K562 (cell line): ENCODE results near the gene ADARB2. TPM values are rescaled to one million over a fixed set of nuclear protein-coding genes. Genes with fewer than 3 reads are reported as not detected.

Experiments used
- ATAC-seq: fragments of 200-7000 bp; cut with Tn5 transposase; 3 replicates; pipeline ENCODE4 v1.9.1; 2020; ENCODE audit warnings: moderate library complexity
- BruUV-seq: library from RNA; stranded (reverse); fragments of 400-500 nt; replicated peaks from 2 replicates; lab custom pipeline; 2021; lab: Mats Ljungman, UMichigan
- CTCF ChIA-PET: fragments of 300-600 bp; formaldehyde crosslinking; extraction: SDS; loops from one replicate; lab custom pipeline; 2021; ENCODE audit warnings: low intra/inter-chr PET ratio; lab: Yijun Ruan, JAX
- POLR2A ChIA-PET: fragments of 300-600, 350-650 bp; sonication (Branson Sonifier 250); formaldehyde crosslinking; extraction: SDS; loops from one replicate; lab custom pipeline; 2021; ENCODE audit warnings: antibody characterized with exemption, inconsistent platforms; lab: Yijun Ruan, JAX
- DNase-seq, 4 experiments: peaks; one replicate each; pipeline versions ENCODE4 v3.0.0 to v3.0.0-alpha.2; 2011 to 2018; ENCODE audit warnings: low spot score in 3 of 4, mixed read lengths in 3 of 4; ENCODE audit errors: extremely low read depth in 1 of 4
- FAIRE-seq: peaks from 2 replicates; lab custom pipeline; 2011; peaks lifted over from hg19 to GRCh38; lab: Jason Lieb, UNC
- H2AFZ ChIP-seq: 2 replicates; pipeline ENCODE4 v1.6.0; 2011; ENCODE audit warnings: low read depth, low read length, control low read depth, inconsistent platforms
- H3K27ac ChIP-seq: fragments of 200-600 bp; 3 replicates; pipeline ENCODE4 v1.8.0; 2011; ENCODE audit warnings: low read depth, mild to moderate bottlenecking, control low read depth, inconsistent platforms, low read length, moderate library complexity, mixed read lengths; ENCODE audit errors: extremely low read depth
- H3K27me3 ChIP-seq, 2 experiments: fragments of 300-600 bp in 1 of 2; 2 replicates in 1 of 2; 3 replicates in 1 of 2; pipeline versions ENCODE4 v1.6.0 to v1.8.0; 2011; ENCODE audit warnings: inconsistent platforms in 2 of 2, low read length in 2 of 2, mild to moderate bottlenecking in 1 of 2, mixed read lengths in 1 of 2, moderate library complexity in 1 of 2; ENCODE audit not compliant: control insufficient read depth in 2 of 2, insufficient read depth in 2 of 2
- H3K36me3 ChIP-seq: fragments of 300-600 bp; 3 replicates; pipeline ENCODE4 v1.8.0; 2011; ENCODE audit warnings: mild to moderate bottlenecking, low read length, inconsistent platforms; ENCODE audit not compliant: control insufficient read depth, insufficient read depth
- H3K4me1 ChIP-seq, 2 experiments: fragments of 200-600 bp in 1 of 2; replicated peaks in 1 of 2; 2 replicates in 1 of 2; 3 replicates in 1 of 2; pipeline versions ENCODE4 v1.5.1 to v1.8.0; 2011; ENCODE audit warnings: inconsistent platforms in 2 of 2, low read length in 2 of 2, mild to moderate bottlenecking in 1 of 2, mixed read lengths in 1 of 2, moderate library complexity in 1 of 2; ENCODE audit not compliant: control insufficient read depth in 2 of 2, insufficient read depth in 2 of 2
- H3K4me2 ChIP-seq: 2 replicates; pipeline ENCODE4 v1.6.1; 2011; ENCODE audit warnings: low read length, control low read depth, inconsistent platforms, mixed read lengths; ENCODE audit not compliant: insufficient read depth
- H3K4me3 ChIP-seq: fragments of 200-600 bp; sonication (generic), shearing (Covaris generic); 2 replicates; pipeline ENCODE4 v1.5.1; 2016; ENCODE audit warnings: control low read depth, inconsistent platforms
- H3K79me2 ChIP-seq: fragments of 200-600 bp; 3 replicates; pipeline ENCODE4 v1.8.0; 2011; ENCODE audit warnings: low read length, inconsistent platforms; ENCODE audit not compliant: control insufficient read depth, insufficient read depth
- H3K9ac ChIP-seq, 2 experiments: 2 replicates each; pipeline versions ENCODE4 v1.6.0 to v1.6.1; 2011; ENCODE audit warnings: low read depth in 2 of 2, low read length in 2 of 2, control low read depth in 1 of 2, inconsistent platforms in 1 of 2, mild to moderate bottlenecking in 1 of 2, mixed read lengths in 1 of 2; ENCODE audit not compliant: insufficient read depth in 1 of 2
- H3K9me1 ChIP-seq: one replicate; pipeline ENCODE4 v1.6.0; 2011; ENCODE audit warnings: inconsistent platforms, mild to moderate bottlenecking, low read length, moderate library complexity; ENCODE audit not compliant: control insufficient read depth, insufficient read depth
- H3K9me3 ChIP-seq: replicated peaks from 2 replicates; pipeline ENCODE4 v1.5.1; 2011; ENCODE audit warnings: low read depth, low read length, inconsistent platforms; ENCODE audit not compliant: control insufficient read depth, insufficient read depth
- H4K20me1 ChIP-seq: replicated peaks from 2 replicates; pipeline ENCODE4 v1.6.1; 2011; ENCODE audit warnings: low read length, inconsistent platforms, mixed read lengths; ENCODE audit not compliant: control insufficient read depth, insufficient read depth
- NCOA1 ChIP-seq: fragments of 450-650 bp; IDR thresholded peaks from 2 replicates; pipeline ENCODE4 v1.6.1; 2016; ENCODE audit warnings: low read depth
- WGBS: fragments of 100-300 bp; shearing (Covaris generic); methylation state at CpG from one replicate; pipeline ENCODE4 v1.1.6; 2016; ENCODE audit warnings: low coverage, mixed read lengths; ENCODE audit not compliant: insufficient coverage; ENCODE audit errors: missing lambda C conversion rate; 5-methylcytosine and 5-hydroxymethylcytosine counted together
- in situ Hi-C: fragments of 300-500 bp; cut with MboI; formaldehyde crosslinking; loops from 4 replicates; pipeline ENCODE4 v1.15.0; 2018; ENCODE audit warnings: inconsistent platforms, mixed read lengths
- intact Hi-C: fragments of 100-400 bp; cut with micrococcal nuclease; formaldehyde crosslinking; loops from 2 replicates; pipeline ENCODE4 v1.14.2; 2022
- polyA plus RNA-seq, 8 experiments: library from polyadenylated mRNA; depleted of rRNA in 4 of 8; stranded (reverse) in 5 of 8; unstranded in 3 of 8; fragments of >200 nt; fragmentation: Nextera tagmentation in 2 of 8; fragmentation: Illumina TruSeq in 1 of 8; extraction: Ambion mirVana in 2 of 8; extraction: Trizol in 1 of 8; gene quantifications; 2 replicates each; pipeline versions ENCODE4 v1.2.1 to v1.2.3, GENCODE V29; 2011 to 2014; ENCODE audit warnings: inconsistent platforms in 1 of 8, missing spikeins in 1 of 8
- total RNA-seq, 7 experiments: library from RNA; depleted of rRNA in 6 of 7; stranded (reverse); fragments of >200 nt in 6 of 7; fragmentation: Illumina TruSeq in 2 of 7; extraction: Trizol in 2 of 7; gene quantifications; 2 replicates each; pipeline versions ENCODE4 v1.2.1 to v1.2.3, GENCODE V29; 2011 to 2021; ENCODE audit warnings: low replicate concordance in 1 of 7
- TF ChIP-seq, protein P1 (sequence below): fragments of 150-350 bp; conservative IDR thresholded peaks from 2 replicates; pipeline ENCODE4 v1.6.1; 2014; ENCODE audit warnings: low read length
- TF ChIP-seq, protein P2 (sequence below): IDR thresholded peaks from 2 replicates; pipeline ENCODE4 v1.6.1; 2016; ENCODE audit warnings: missing genetic modification characterization, missing compliant biosample characterization
- TF ChIP-seq, protein P3 (sequence below): fragments of 200-600 bp; sonication (generic); IDR thresholded peaks from one replicate; pipeline ENCODE4 v1.6.1; 2012; ENCODE audit warnings: mild to moderate bottlenecking, low read depth, low read length, inconsistent platforms

ADARB2 gene
- total and polyA plus RNA-seq, 9 of the 15 experiments (the other 6 are each of a cell fraction or from before 2014, with no cell fraction given) = not detected

DNA sequence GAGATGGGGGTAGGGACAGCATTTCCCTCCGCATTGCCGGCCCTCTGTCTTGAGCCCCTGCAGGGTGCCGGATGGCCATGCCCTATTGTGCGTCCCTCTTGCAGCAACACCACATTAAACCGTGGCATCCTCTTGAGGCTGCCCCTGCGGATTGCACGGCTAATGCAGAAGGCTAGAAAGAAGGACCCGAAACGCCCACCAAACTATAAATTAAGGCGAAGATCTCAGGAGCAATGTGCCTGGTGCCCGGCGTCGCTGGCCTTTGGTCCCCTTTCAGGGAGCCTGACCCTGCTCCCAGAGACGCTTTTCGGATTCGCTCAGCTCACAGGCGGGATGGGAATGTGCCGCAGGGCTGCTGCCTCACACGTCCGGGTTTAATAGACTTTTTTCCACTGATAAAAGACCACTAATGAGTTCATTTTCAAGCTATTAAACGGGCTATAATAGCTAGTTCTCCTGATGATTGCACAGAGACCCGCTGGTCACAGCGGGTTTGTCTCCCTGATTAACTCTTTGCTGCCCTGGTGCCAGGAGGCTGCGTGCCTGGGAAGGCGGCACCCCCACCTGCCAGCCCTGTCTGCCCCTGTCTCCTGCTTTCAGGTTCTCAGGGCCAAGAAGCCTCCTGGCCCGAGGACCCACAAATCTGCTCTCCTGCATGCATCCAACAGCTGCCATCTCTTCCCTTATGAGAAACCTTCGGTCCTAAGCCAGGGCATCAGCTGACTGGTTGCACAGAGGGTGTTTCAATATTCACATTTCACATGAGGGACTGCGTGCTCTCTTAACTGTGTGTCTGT, 128.3 kb downstream of the ADARB2 start:
- intact Hi-C loops (no loop called here), in situ Hi-C loops (no loop called here)
- Histone ChIP-seq H3K9ac (no peak overlapping the region; a peak in 1 of 4 replicates), H3K27ac (no peak overlapping the region), H3K79me2 (no peaks in the 10 kb centered on the region), H3K9me3 (no peaks in the 10 kb centered on the region), H3K4me2 (no peak overlapping the region), H4K20me1 (no peaks in the 10 kb centered on the region), H2AFZ (no peak overlapping the region), H3K36me3 (no peaks in the 10 kb centered on the region), H3K9me1 (no peaks in the 10 kb centered on the region), H3K4me3 (no peak overlapping the region), H3K27me3 (peaks cover 7 to 56% of the 10 kb centered on the region in 2 experiments; a peak in 4 of 5 replicates), H3K4me1 (peaks cover 0 to 6% of the 10 kb centered on the region in 2 experiments; a peak in 3 of 5 replicates)
- CTCF ChIA-PET = no interaction called here
- WGBS = 2% methylated on average over 23 of the region's 28 CpGs
- ATAC-seq (no peak), DNase-seq (no peak), FAIRE-seq (no peak)
- no peak for TF ChIP-seq NCOA1
- TF ChIP-seq, protein P1, sequence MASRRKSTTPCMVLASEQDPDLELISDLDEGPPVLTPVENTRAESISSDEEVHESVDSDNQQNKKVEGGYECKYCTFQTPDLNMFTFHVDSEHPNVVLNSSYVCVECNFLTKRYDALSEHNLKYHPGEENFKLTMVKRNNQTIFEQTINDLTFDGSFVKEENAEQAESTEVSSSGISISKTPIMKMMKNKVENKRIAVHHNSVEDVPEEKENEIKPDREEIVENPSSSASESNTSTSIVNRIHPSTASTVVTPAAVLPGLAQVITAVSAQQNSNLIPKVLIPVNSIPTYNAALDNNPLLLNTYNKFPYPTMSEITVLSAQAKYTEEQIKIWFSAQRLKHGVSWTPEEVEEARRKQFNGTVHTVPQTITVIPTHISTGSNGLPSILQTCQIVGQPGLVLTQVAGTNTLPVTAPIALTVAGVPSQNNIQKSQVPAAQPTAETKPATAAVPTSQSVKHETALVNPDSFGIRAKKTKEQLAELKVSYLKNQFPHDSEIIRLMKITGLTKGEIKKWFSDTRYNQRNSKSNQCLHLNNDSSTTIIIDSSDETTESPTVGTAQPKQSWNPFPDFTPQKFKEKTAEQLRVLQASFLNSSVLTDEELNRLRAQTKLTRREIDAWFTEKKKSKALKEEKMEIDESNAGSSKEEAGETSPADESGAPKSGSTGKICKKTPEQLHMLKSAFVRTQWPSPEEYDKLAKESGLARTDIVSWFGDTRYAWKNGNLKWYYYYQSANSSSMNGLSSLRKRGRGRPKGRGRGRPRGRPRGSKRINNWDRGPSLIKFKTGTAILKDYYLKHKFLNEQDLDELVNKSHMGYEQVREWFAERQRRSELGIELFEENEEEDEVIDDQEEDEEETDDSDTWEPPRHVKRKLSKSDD = no peak
- TF ChIP-seq, protein P2, sequence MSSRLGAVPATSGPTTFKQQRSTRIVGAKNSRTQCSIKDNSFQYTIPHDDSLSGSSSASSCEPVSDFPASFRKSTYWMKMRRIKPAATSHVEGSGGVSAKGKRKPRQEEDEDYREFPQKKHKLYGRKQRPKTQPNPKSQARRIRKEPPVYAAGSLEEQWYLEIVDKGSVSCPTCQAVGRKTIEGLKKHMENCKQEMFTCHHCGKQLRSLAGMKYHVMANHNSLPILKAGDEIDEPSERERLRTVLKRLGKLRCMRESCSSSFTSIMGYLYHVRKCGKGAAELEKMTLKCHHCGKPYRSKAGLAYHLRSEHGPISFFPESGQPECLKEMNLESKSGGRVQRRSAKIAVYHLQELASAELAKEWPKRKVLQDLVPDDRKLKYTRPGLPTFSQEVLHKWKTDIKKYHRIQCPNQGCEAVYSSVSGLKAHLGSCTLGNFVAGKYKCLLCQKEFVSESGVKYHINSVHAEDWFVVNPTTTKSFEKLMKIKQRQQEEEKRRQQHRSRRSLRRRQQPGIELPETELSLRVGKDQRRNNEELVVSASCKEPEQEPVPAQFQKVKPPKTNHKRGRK (tag) = peak; percentile 49; the same call in 1 of the 2 replicates
- TF ChIP-seq, protein P3, sequence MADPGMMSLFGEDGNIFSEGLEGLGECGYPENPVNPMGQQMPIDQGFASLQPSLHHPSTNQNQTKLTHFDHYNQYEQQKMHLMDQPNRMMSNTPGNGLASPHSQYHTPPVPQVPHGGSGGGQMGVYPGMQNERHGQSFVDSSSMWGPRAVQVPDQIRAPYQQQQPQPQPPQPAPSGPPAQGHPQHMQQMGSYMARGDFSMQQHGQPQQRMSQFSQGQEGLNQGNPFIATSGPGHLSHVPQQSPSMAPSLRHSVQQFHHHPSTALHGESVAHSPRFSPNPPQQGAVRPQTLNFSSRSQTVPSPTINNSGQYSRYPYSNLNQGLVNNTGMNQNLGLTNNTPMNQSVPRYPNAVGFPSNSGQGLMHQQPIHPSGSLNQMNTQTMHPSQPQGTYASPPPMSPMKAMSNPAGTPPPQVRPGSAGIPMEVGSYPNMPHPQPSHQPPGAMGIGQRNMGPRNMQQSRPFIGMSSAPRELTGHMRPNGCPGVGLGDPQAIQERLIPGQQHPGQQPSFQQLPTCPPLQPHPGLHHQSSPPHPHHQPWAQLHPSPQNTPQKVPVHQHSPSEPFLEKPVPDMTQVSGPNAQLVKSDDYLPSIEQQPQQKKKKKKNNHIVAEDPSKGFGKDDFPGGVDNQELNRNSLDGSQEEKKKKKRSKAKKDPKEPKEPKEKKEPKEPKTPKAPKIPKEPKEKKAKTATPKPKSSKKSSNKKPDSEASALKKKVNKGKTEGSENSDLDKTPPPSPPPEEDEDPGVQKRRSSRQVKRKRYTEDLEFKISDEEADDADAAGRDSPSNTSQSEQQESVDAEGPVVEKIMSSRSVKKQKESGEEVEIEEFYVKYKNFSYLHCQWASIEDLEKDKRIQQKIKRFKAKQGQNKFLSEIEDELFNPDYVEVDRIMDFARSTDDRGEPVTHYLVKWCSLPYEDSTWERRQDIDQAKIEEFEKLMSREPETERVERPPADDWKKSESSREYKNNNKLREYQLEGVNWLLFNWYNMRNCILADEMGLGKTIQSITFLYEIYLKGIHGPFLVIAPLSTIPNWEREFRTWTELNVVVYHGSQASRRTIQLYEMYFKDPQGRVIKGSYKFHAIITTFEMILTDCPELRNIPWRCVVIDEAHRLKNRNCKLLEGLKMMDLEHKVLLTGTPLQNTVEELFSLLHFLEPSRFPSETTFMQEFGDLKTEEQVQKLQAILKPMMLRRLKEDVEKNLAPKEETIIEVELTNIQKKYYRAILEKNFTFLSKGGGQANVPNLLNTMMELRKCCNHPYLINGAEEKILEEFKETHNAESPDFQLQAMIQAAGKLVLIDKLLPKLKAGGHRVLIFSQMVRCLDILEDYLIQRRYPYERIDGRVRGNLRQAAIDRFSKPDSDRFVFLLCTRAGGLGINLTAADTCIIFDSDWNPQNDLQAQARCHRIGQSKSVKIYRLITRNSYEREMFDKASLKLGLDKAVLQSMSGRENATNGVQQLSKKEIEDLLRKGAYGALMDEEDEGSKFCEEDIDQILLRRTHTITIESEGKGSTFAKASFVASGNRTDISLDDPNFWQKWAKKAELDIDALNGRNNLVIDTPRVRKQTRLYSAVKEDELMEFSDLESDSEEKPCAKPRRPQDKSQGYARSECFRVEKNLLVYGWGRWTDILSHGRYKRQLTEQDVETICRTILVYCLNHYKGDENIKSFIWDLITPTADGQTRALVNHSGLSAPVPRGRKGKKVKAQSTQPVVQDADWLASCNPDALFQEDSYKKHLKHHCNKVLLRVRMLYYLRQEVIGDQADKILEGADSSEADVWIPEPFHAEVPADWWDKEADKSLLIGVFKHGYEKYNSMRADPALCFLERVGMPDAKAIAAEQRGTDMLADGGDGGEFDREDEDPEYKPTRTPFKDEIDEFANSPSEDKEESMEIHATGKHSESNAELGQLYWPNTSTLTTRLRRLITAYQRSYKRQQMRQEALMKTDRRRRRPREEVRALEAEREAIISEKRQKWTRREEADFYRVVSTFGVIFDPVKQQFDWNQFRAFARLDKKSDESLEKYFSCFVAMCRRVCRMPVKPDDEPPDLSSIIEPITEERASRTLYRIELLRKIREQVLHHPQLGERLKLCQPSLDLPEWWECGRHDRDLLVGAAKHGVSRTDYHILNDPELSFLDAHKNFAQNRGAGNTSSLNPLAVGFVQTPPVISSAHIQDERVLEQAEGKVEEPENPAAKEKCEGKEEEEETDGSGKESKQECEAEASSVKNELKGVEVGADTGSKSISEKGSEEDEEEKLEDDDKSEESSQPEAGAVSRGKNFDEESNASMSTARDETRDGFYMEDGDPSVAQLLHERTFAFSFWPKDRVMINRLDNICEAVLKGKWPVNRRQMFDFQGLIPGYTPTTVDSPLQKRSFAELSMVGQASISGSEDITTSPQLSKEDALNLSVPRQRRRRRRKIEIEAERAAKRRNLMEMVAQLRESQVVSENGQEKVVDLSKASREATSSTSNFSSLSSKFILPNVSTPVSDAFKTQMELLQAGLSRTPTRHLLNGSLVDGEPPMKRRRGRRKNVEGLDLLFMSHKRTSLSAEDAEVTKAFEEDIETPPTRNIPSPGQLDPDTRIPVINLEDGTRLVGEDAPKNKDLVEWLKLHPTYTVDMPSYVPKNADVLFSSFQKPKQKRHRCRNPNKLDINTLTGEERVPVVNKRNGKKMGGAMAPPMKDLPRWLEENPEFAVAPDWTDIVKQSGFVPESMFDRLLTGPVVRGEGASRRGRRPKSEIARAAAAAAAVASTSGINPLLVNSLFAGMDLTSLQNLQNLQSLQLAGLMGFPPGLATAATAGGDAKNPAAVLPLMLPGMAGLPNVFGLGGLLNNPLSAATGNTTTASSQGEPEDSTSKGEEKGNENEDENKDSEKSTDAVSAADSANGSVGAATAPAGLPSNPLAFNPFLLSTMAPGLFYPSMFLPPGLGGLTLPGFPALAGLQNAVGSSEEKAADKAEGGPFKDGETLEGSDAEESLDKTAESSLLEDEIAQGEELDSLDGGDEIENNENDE = no peak
- POLR2A ChIA-PET = interaction anchor here (0.6 kb wide), 1 partner anchor 14 kb away, joined by 3 read pairs; no protein-coding TSS in a partner anchor
- BruUV-seq = no TSS peak
